ENCODE results near the gene OR51B2. TPM values are rescaled to one million over a fixed set of nuclear protein-coding genes. Genes with fewer than 3 reads are reported as not detected.

OR51B2 gene
- total RNA-seq, 1 experiment from 2014 or later: not detected

DNA sequence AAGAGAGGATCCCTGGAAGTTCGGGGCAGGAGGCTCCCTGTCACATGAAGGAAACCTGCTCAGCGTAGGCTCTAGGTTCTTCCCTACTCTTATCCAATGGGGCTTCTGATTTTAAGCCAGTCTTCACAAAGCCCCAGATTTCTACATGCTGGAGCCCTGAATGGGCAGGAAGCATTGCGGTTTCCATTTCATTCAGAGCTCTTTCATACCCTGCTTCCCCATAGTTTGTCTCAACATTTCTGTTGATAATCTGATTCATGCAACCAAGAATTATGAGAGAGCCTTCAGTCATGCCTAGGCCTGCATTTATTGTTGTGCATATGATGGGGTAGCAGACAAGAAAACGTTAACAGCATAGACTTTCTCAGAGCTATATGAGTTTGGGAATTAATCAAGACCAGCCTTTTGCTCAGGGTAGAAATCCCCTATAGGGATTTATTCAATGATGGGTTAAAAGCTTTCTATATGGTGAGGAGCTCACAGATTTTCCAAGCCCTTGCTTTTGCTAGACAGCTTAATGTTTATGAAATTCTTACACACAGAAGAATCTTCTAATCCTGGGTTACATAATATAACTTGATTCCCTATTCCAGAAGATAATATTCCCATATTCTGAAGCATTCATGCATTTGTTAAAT, 38.3 kb downstream of the OR51B2 start:
- Histone ChIP-seq H2BK120ac (ENCODE audit: low read depth, low read length, poor library complexity, severe bottlenecking) (no peak overlapping the region), H2BK5ac (ENCODE audit: insufficient read length, low read length) (no peak overlapping the region), H3K4me1 (ENCODE audit: insufficient read depth, low read length) (no peaks in the 10 kb centered on the region), H2BK20ac (ENCODE audit: low read depth, low read length, poor library complexity, severe bottlenecking) (no peak overlapping the region), H3K4me2 (ENCODE audit: insufficient read depth, insufficient read length, low read length) (no peak overlapping the region), H3K79me2 (ENCODE audit: insufficient read depth, low read length) (no peaks in the 10 kb centered on the region), H3K79me1 (ENCODE audit: insufficient read depth, low read depth, low read length, poor library complexity, severe bottlenecking) (no peaks in the 10 kb centered on the region), H3K23ac (ENCODE audit: insufficient read length, low read depth, low read length) (no peak overlapping the region), H3T11ph (ENCODE audit: low read length) (no peak overlapping the region), H4K5ac (ENCODE audit: insufficient read length, low read depth, low read length) (no peak overlapping the region), H3K4ac (ENCODE audit: low read depth, low read length) (no peak overlapping the region), H2AFZ (ENCODE audit: low read length) (no peak overlapping the region), H2AK5ac (ENCODE audit: insufficient read length, low read length) (no peak overlapping the region), H3K56ac (ENCODE audit: insufficient read length, low read depth, low read length) (no peak overlapping the region), H4K91ac (ENCODE audit: insufficient read length, low read depth, low read length) (no peak overlapping the region), H3K9me3 (ENCODE audit: control insufficient read depth, low read depth, low read length) (no peaks in the 10 kb centered on the region), H2BK12ac (ENCODE audit: insufficient read length, low read depth, low read length) (no peak overlapping the region), H4K20me1 (ENCODE audit: control insufficient read depth, insufficient read depth, insufficient read length) (no peaks in the 10 kb centered on the region), H3K18ac (ENCODE audit: insufficient read length, low read depth, low read length) (no peak overlapping the region), H3K9ac (ENCODE audit: extremely low read depth, insufficient read length, low read length) (no peak overlapping the region), H3K27me3 (ENCODE audit: insufficient read depth, low read length) (no peaks in the 10 kb centered on the region), H3K23me2 (ENCODE audit: insufficient read length, low read depth, low read length, poor library complexity, severe bottlenecking) (no peaks in the 10 kb centered on the region), H4K8ac (replicated peaks; ENCODE audit: insufficient read length, low read depth, low read length) (no peak overlapping the region), H3K27ac (ENCODE audit: insufficient read length, low read depth, low read length) (no peak overlapping the region), H2BK15ac (ENCODE audit: low read depth, low read length) (no peak overlapping the region), H3K14ac (ENCODE audit: insufficient read depth, low read length) (no peak overlapping the region)
- WGBS (ENCODE audit: extremely low coverage, insufficient read length, low lambda C conversion rate): no CpG with 5 or more reads among the region's 4 CpGs
- Mint-ChIP-seq H3K27me3 (ENCODE audit: low read depth) (no peaks in the 10 kb centered on the region; the same call in 1 of the 2 replicates), H3K9me3 (no peaks in the 10 kb centered on the region), H3K27ac (no peak overlapping the region), H3K4me3 (no peak overlapping the region), H3K36me3 (ENCODE audit: insufficient read depth in 1 of 3, low read depth in 3 of 3) (no peaks in the 10 kb centered on the region; a peak in 1 of 7 replicates), H3K4me1 (peaks cover under 1% of the 10 kb centered on the region in 2 experiments; a peak in 3 of 4 replicates)
- DNase-seq: no peak
- no peak for TF ChIP-seq CTCF (conservative IDR thresholded peaks at IDR 0.05)
